GM12892 (cell line): ENCODE results near the gene PNPO. TPM values are rescaled to one million over a fixed set of nuclear protein-coding genes. Genes with fewer than 3 reads are reported as not detected.

Experiments used
- DNase-seq: peaks from one replicate; pipeline ENCODE4 v3.0.0; 2011; ENCODE audit not compliant: insufficient read length
- FAIRE-seq: peaks from 2 replicates; lab custom pipeline; 2011; peaks lifted over from hg19 to GRCh38; lab: Jason Lieb, UNC
- POLR2A ChIP-seq: IDR thresholded peaks from 2 replicates; pipeline ENCODE4 v1.6.1; 2011; ENCODE audit warnings: low read depth, low read length, control low read depth
- POLR2AphosphoS5 ChIP-seq: IDR thresholded peaks from 2 replicates; pipeline ENCODE4 v1.6.1; 2011; ENCODE audit warnings: low read depth, low read length, control low read depth
- TAF1 ChIP-seq: IDR thresholded peaks from 2 replicates; pipeline ENCODE4 v1.6.1; 2011; ENCODE audit warnings: low read depth, mild to moderate bottlenecking, control low read depth, low read length, borderline replicate concordance
- polyA plus RNA-seq: library from polyadenylated mRNA; unstranded; fragments of >200 nt; gene quantifications from one replicate; pipeline ENCODE4 v1.2.1, GENCODE V29; 2012; ENCODE audit warnings: missing spikeins, inconsistent platforms; ENCODE audit not compliant: missing spikeins

The PNPO gene
- 18.2 TPM for polyA plus RNA-seq

- TF ChIP-seq POLR2AphosphoS5 (no peak), TAF1 (peak; percentile 19; the same call in 1 of the 2 replicates), POLR2A (no peak; the same call in 1 of the 2 replicates)
- FAIRE-seq (peak; percentile 99), DNase-seq (peak; percentile 96)
These were observed at the start of gene PNPO for GRCh38 chr17:47941246-47942095. Gene PNPO (plus strand): TSS chr17:47941571. CDS start chr17:47941676, 105 bp downstream.

DNA sequence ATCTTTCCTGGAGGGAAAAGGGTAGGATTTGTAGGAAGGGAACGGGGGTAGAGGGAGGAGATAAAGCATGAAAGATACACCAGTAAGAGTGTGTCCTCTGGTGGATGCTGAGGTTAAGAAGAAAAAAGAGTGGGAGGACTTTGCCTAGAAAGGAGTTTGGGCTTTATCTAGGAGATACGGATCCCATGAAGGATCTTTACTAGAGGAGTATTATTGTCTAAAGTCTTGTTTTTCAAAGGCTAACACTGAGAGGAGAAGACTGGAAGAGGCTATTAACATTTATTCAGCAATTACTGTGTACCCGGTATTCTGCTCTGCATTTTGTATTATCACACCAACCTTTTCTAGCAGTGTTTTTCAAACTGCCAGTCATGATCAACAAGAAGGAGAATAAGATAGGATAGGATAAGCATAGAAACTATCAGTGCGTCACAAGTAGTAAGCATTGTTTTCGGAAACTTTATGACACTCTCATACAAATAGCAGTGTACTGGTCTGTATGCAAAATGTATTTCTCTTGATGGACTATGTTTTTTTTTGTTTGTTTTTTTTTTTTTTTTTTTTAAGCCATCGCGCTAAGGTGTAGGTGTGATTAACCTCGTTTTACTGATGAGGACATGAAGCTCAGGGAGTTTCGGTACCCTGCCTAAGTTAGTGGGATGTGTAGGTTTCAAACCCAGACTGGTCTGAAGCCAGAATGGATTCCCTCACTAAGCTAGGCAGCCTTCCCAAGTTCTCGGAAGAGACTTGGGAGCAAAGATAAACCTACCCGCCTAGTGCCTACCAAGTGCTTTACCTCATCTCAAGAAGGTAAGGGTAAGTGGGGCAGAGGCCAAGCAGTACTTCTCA is 46.6 kb upstream of the PNPO start:
- no peak for TF ChIP-seq TAF1
- no peak for TF ChIP-seq POLR2A
- no peak for TF ChIP-seq POLR2AphosphoS5
- no peak for FAIRE-seq
- DNase-seq = no peak

- peak; percentile 94 for TF ChIP-seq POLR2A
- TF ChIP-seq POLR2AphosphoS5 = peak; percentile 97
- peak; percentile 83; the same call in 1 of the 2 replicates for TF ChIP-seq TAF1
- DNase-seq (no peak), FAIRE-seq (no peak)
These were observed 46.0 kb upstream of the PNPO start for GRCh38 chr17:47895347-47895855.

DNA sequence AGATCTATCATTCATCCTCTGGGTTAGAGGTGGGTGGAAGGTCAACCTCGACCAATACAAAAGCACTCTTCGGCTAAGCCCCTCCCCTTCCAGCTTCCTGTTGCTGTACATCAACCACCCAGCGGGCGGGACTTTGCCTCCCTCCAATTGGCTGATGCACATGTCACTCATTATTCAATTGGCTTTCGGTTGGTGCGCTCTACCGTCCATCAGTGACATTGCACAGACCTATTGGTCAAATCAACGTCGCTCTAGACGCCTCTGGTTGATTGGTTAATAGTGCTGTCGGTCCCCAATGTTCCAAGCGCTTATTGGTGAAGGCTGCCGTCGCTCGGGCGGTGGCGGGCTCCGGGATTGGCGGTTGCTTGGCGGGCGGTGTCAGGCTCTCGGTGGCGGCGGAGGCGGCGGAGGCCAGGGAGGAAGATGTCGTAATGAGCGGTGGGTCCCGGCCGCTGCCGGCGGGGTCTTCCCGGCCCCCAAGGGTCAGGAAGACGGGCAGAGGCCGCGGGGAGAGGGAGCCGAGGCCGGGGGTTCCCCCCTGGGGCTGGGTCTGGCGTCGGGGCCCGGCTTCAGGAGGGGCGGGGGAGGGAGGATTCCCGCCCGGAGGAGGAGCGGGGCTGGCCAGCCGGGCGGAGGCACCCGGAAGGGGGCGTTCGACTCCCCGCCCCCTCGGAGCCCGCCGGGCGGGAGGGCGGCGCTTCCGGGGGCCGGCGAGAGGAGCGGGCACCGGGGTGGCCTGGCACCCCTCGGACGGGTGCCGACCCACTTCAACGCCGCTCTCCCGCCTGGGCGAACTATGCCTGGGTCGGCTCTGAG is 45.3 kb upstream of the PNPO start, which contains the start of gene SP2:
Gene SP2 (plus strand): TSS at position 381 of the 816 bp plus-strand sequence. CDS start 51 bp downstream, at position 432.
- FAIRE-seq (peak; percentile 94), DNase-seq (peak; percentile 96)
- TF ChIP-seq TAF1 (0 out of 2 replicates have a peak, but pooled peaks have one; percentile 44), POLR2A (peak; percentile 79; the same call in 1 of the 2 replicates), POLR2AphosphoS5 (peak; percentile 10)

- no peak for TF ChIP-seq TAF1
- TF ChIP-seq POLR2A = no peak
- no peak for TF ChIP-seq POLR2AphosphoS5
- no peak for DNase-seq
- FAIRE-seq = no peak
These were observed 44.5 kb upstream of the PNPO start for GRCh38 chr17:47896672-47897490.

DNA sequence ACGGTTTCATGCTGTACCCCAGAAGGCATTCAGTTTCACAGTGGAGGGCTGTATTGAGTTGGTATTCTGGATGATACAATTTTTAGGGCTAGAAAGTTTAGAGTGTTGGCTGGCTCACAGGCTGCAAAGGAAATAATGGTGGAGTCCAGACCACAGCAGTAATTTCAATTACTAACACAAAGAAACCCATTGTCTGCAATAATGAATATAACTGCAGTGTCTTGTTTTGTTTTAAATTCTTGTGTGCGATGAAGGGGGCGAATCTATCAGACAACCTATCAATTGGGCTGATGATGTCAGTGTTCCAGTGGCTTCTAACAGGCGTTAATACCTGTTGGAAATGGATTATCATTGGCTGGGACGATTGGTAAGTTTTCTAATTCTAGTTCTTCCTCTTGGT is 43.8 kb upstream of the PNPO start:
- TF ChIP-seq TAF1 (no peak), POLR2A (no peak), POLR2AphosphoS5 (no peak)
- DNase-seq (no peak), FAIRE-seq (no peak)

DNA sequence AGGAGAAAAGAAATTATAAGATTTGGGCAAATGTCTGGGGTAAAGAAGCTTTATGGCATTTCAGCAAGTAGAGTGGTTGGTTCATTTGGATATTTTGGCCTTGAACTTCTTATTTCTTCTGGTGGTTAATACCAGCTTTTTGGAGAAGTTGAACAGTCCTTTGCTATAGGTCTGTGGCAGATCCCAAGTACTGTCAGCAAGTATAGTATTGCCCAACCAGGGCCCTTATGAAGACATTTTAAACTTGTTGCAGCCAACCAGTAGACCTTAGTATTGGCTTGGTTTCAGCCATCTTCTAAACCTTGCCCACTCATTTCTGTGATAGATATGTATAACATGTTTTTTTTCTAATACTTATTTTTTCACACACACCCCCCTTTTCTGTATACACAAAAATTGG is 43.1 kb upstream of the PNPO start:
- TF ChIP-seq POLR2AphosphoS5 = no peak
- TF ChIP-seq POLR2A = no peak
- TF ChIP-seq TAF1 = no peak
- FAIRE-seq (no peak), DNase-seq (no peak)

- DNase-seq = no peak
- FAIRE-seq = no peak
- TF ChIP-seq POLR2A = no peak
- TF ChIP-seq POLR2AphosphoS5 = no peak
- TF ChIP-seq TAF1 = no peak
These were observed 41.7 kb upstream of the PNPO start for GRCh38 chr17:47899643-47900042.

DNA sequence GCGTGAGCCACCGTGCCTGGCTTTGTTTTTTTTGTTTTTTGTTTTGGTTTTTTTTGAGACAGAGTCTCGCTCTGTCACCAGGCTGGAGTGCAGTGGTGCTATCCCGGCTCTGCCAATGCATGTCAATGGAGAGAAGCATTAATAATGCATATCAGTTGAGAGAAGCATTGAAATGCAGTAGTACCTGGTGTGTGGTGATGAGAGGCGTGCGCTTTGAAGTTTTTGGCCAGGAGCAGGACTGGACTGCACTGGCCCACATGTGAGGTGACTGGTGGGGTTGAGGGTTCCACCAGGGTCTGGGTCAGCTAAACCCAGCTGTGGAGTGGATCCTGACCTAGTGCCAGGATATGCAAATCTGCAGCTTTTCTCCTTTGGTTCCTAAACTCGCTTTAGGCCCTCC is 39.9 kb upstream of the PNPO start:
- DNase-seq (no peak), FAIRE-seq (no peak)
- TF ChIP-seq TAF1 = no peak
- no peak for TF ChIP-seq POLR2A
- TF ChIP-seq POLR2AphosphoS5 = no peak
